ENCODE data around the gene TEKT2.

TEKT2 gene

GRCh38 chr1:36109041-36109679 is 25.3 kb downstream of the TEKT2 start:
- no peak for DNase-seq

GRCh38 chr1:36111151-36111550 is 27.3 kb downstream of the TEKT2 start:
- DNase-seq, result no peak

- DNase-seq, result no peak
These were observed 28.9 kb downstream of the TEKT2 start for GRCh38 chr1:36112823-36113222.

GRCh38 chr1:36114371-36114770 is 30.5 kb downstream of the TEKT2 start:
- no peak for DNase-seq

GRCh38 chr1:36115200-36115669 is 31.3 kb downstream of the TEKT2 start:
- DNase-seq, result no peak

GRCh38 chr1:36115931-36116330 is 32.0 kb downstream of the TEKT2 start:
- no peak for DNase-seq

GRCh38 chr1:36116901-36117300 is 33.0 kb downstream of the TEKT2 start:
- no peak for DNase-seq

GRCh38 chr1:36118447-36119204 is 34.7 kb downstream of the TEKT2 start:
- no peak for DNase-seq

- no peak for DNase-seq
These were observed 35.6 kb downstream of the TEKT2 start for GRCh38 chr1:36119456-36119855.

GRCh38 chr1:36122062-36123030 is 38.5 kb downstream of the TEKT2 start:
- DNase-seq, result no peak

GRCh38 chr1:36123356-36123755 is 39.5 kb downstream of the TEKT2 start:
- DNase-seq, result no peak

- DNase-seq, result no peak
These were observed 40.7 kb downstream of the TEKT2 start for GRCh38 chr1:36124404-36125128.

GRCh38 chr1:36125129-36125991 is 41.5 kb downstream of the TEKT2 start, which contains the start of gene COL8A2:
Gene COL8A2 (minus strand): TSS chr1:36125222. CDS start chr1:36100242, 24,980 bp downstream.
- DNase-seq, result no peak

GRCh38 chr1:36126005-36126716 is 42.3 kb downstream of the TEKT2 start:
- DNase-seq, result no peak

- DNase-seq, result no peak
These were observed 43.1 kb downstream of the TEKT2 start for GRCh38 chr1:36126797-36127500.

GRCh38 chr1:36128126-36128904 is 44.4 kb downstream of the TEKT2 start:
- no peak for DNase-seq

- DNase-seq, result no peak
These were observed 45.0 kb downstream of the TEKT2 start for GRCh38 chr1:36128905-36129206.

- DNase-seq, result no peak
These were observed 48.1 kb downstream of the TEKT2 start for GRCh38 chr1:36132029-36132428.

GRCh38 chr1:36133484-36133883 is 49.6 kb downstream of the TEKT2 start:
- no peak for DNase-seq
